GM23338 (cell line): Measurements from ENCODE around the gene TMEM131L. TPM values are rescaled to one million over a fixed set of nuclear protein-coding genes. Genes with fewer than 3 reads are reported as not detected.

Source experiments
- ATAC-seq: fragments of 200-7000 bp; cut with Tn5 transposase; 3 replicates; pipeline ENCODE4 v1.9.1; 2020
- DNase-seq: peaks from one replicate; pipeline ENCODE4 v3.0.0-alpha.2; 2015; ENCODE audit warnings: low spot score
- H2AFZ ChIP-seq: fragments of 200-600 bp; sonication (generic); 2 replicates; pipeline ENCODE4 v1.8.0; 2016; ENCODE audit warnings: antibody characterized with exemption, mild to moderate bottlenecking, moderate library complexity
- H3F3A ChIP-seq: fragments of 200-600 bp; sonication (generic); replicated peaks from 2 replicates; pipeline ENCODE4 v1.8.0; 2017; ENCODE audit warnings: antibody characterized with exemption, mixed run types, low read depth
- H3K27ac ChIP-seq: fragments of 200-600 bp; sonication (generic); 2 replicates; pipeline ENCODE4 v1.6.1; 2016; ENCODE audit warnings: low read depth
- H3K27me3 ChIP-seq: fragments of 200-600 bp; sonication (generic); 2 replicates; pipeline ENCODE4 v1.8.0; 2016; ENCODE audit warnings: mild to moderate bottlenecking, mixed run types, moderate library complexity; ENCODE audit not compliant: insufficient read depth
- H3K36me3 ChIP-seq: fragments of 200-600 bp; sonication (generic); 2 replicates; pipeline ENCODE4 v1.8.0; 2016; ENCODE audit warnings: mild to moderate bottlenecking; ENCODE audit not compliant: insufficient read depth
- H3K4me1 ChIP-seq: fragments of 200-600 bp; sonication (generic); 2 replicates; pipeline ENCODE4 v1.8.0; 2016; ENCODE audit warnings: mild to moderate bottlenecking, moderate library complexity; ENCODE audit not compliant: insufficient read depth
- H3K4me2 ChIP-seq: fragments of 200-600 bp; sonication (generic); 2 replicates; pipeline ENCODE4 v1.7.1; 2017; ENCODE audit warnings: mixed run types
- H3K4me3 ChIP-seq: fragments of 200-600 bp; sonication (generic); 2 replicates; pipeline ENCODE4 v1.6.1; 2016; ENCODE audit warnings: mixed run types
- H3K79me2 ChIP-seq: fragments of 200-600 bp; sonication (generic); replicated peaks from 2 replicates; pipeline ENCODE4 v1.8.0; 2017; ENCODE audit warnings: mild to moderate bottlenecking; ENCODE audit not compliant: insufficient read depth
- H3K9me2 ChIP-seq: fragments of 200-600 bp; sonication (generic); 2 replicates; pipeline ENCODE4 v1.8.0; 2017; ENCODE audit not compliant: insufficient read depth
- H4K20me1 ChIP-seq: fragments of 200-600 bp; sonication (generic); replicated peaks from 2 replicates; pipeline ENCODE4 v1.8.0; 2017; ENCODE audit warnings: mild to moderate bottlenecking; ENCODE audit not compliant: insufficient read depth
- H3K27ac Mint-ChIP-seq: 2 replicates; pipeline ENCODE4 v1.8.0; 2020; ENCODE audit warnings: inconsistent platforms, mild to moderate bottlenecking, moderate library complexity, mixed read lengths
- H3K27me3 Mint-ChIP-seq: 3 replicates; pipeline ENCODE4 v1.8.0; 2022; ENCODE audit warnings: low read depth, mild to moderate bottlenecking, moderate library complexity, mixed read lengths, inconsistent platforms; ENCODE audit not compliant: insufficient read depth, poor library complexity
- H3K36me3 Mint-ChIP-seq: 3 replicates; pipeline ENCODE4 v1.8.0; 2021; ENCODE audit warnings: low read depth, mild to moderate bottlenecking, inconsistent platforms, moderate library complexity, mixed read lengths
- H3K4me1 Mint-ChIP-seq: 3 replicates; pipeline ENCODE4 v1.8.0; 2020; ENCODE audit warnings: mild to moderate bottlenecking, inconsistent platforms, mixed read lengths
- H3K4me3 Mint-ChIP-seq: 3 replicates; pipeline ENCODE4 v1.8.0; 2021; ENCODE audit warnings: moderate library complexity, mild to moderate bottlenecking, inconsistent platforms, mixed read lengths
- H3K9me3 Mint-ChIP-seq: 3 replicates; pipeline ENCODE4 v1.8.0; 2020; ENCODE audit warnings: moderate library complexity, mild to moderate bottlenecking, inconsistent platforms, mixed read lengths
- CREB1 ChIP-seq: fragments of 250-450 bp; sonication (Bioruptor Pico); IDR thresholded peaks from 2 replicates; pipeline ENCODE4 v1.5.0; 2020; ENCODE audit warnings: low read depth, mild to moderate bottlenecking, moderate library complexity
- ETS1 ChIP-seq: IDR thresholded peaks from 2 replicates; pipeline ENCODE4 v1.6.1; 2016; ENCODE audit warnings: antibody characterized with exemption
- EZH2phosphoT487 ChIP-seq: fragments of 200-600 bp; sonication (generic); IDR thresholded peaks from one replicate; pipeline ENCODE4 v1.8.1; 2018; ENCODE audit warnings: antibody characterized with exemption; ENCODE audit not compliant: unreplicated experiment
- JUNB ChIP-seq: IDR thresholded peaks from one replicate; pipeline ENCODE4 v1.6.1; 2016; ENCODE audit warnings: antibody characterized with exemption; ENCODE audit not compliant: unreplicated experiment
- NANOG ChIP-seq: IDR thresholded peaks from 2 replicates; pipeline ENCODE4 v1.6.1; 2016; ENCODE audit warnings: antibody characterized with exemption, borderline replicate concordance
- POLR2AphosphoS5 ChIP-seq: IDR thresholded peaks from 2 replicates; pipeline ENCODE4 v1.6.1; 2016; ENCODE audit warnings: antibody characterized with exemption, low read depth
- REST ChIP-seq: IDR thresholded peaks from one replicate; pipeline ENCODE4 v1.6.1; 2018; ENCODE audit warnings: antibody characterized with exemption; ENCODE audit not compliant: unreplicated experiment
- STAT1 ChIP-seq: IDR thresholded peaks from one replicate; pipeline ENCODE4 v1.6.1; 2016; ENCODE audit warnings: antibody characterized with exemption; ENCODE audit not compliant: unreplicated experiment
- ZNF114 ChIP-seq: fragments of 250-450 bp; sonication (Bioruptor Pico); IDR thresholded peaks from 2 replicates; pipeline ENCODE4 v1.5.0; 2020; ENCODE audit warnings: mild to moderate bottlenecking, moderate library complexity
- ZNF331 ChIP-seq: fragments of 250-450 bp; sonication (Bioruptor Pico); IDR thresholded peaks from 2 replicates; pipeline ENCODE4 v1.5.0; 2020; ENCODE audit warnings: low read depth, mild to moderate bottlenecking, moderate library complexity
- ZNF462 ChIP-seq: fragments of 250-450 bp; sonication (Bioruptor Pico); IDR thresholded peaks from 2 replicates; pipeline ENCODE4 v1.5.0; 2020; ENCODE audit warnings: mild to moderate bottlenecking, moderate library complexity
- polyA plus RNA-seq: library from polyadenylated mRNA; unstranded; fragments of >200 nt; fragmentation: Nextera tagmentation; extraction: Ambion mirVana; gene quantifications from 2 replicates; pipeline ENCODE4 v1.2.1, GENCODE V29; 2016
- total RNA-seq: library from RNA; depleted of rRNA; stranded (reverse); fragments of >200 nt; shearing (Covaris generic); gene quantifications from 2 replicates; pipeline ENCODE4 v1.2.3, GENCODE V29; 2014
- TF ChIP-seq, protein P1 (sequence below), 2 experiments: fragments of 200-600 bp in 1 of 2; sonication (generic) in 1 of 2; conservative IDR thresholded peaks; 2 replicates each; pipeline versions ENCODE4 v1.5.1 to v1.6.1; 2016 to 2017; ENCODE audit warnings: antibody characterized with exemption in 2 of 2, low read depth in 2 of 2, mild to moderate bottlenecking in 2 of 2, moderate library complexity in 1 of 2

Gene TMEM131L
- total and polyA plus RNA-seq, 2 experiments from 2014 or later, result 11.1 to 32.2 TPM

- TF ChIP-seq, protein P1, sequence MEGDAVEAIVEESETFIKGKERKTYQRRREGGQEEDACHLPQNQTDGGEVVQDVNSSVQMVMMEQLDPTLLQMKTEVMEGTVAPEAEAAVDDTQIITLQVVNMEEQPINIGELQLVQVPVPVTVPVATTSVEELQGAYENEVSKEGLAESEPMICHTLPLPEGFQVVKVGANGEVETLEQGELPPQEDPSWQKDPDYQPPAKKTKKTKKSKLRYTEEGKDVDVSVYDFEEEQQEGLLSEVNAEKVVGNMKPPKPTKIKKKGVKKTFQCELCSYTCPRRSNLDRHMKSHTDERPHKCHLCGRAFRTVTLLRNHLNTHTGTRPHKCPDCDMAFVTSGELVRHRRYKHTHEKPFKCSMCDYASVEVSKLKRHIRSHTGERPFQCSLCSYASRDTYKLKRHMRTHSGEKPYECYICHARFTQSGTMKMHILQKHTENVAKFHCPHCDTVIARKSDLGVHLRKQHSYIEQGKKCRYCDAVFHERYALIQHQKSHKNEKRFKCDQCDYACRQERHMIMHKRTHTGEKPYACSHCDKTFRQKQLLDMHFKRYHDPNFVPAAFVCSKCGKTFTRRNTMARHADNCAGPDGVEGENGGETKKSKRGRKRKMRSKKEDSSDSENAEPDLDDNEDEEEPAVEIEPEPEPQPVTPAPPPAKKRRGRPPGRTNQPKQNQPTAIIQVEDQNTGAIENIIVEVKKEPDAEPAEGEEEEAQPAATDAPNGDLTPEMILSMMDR (conservative IDR thresholded peaks at IDR 0.05; ENCODE audit: low read depth in 2 of 2), result no peak
- TF ChIP-seq NANOG (no peak), EZH2phosphoT487 (no peak), CREB1 (no peak), ZNF331 (no peak), POLR2AphosphoS5 (no peak), ETS1 (no peak), JUNB (no peak), STAT1 (no peak), REST (no peak), ZNF114 (CRISPR knock-in tag) (no peak)
Observed at GRCh38 chr4:153545822-153546221, 79.7 kb downstream of the TMEM131L start (continued).

GRCh38 chr4:153546280-153546679, 80.1 kb downstream of the TMEM131L start:
- Mint-ChIP-seq H3K9me3 (no peaks in the 10 kb centered on the region; the same call in 2 of the 3 replicates), H3K27me3 (peaks cover 2% of the 10 kb centered on the region), H3K4me3 (no peak overlapping the region), H3K27ac (peak overlapping the region; percentile 61), H3K36me3 (no peaks in the 10 kb centered on the region), H3K4me1 (peaks cover 30% of the 10 kb centered on the region)
- 0 out of 2 replicates have a peak, but pooled peaks cover 3% of the 10 kb centered on the region for H3F3A ChIP-seq
- H3K4me3 ChIP-seq, result no peak overlapping the region
- peaks cover 35% of the 10 kb centered on the region for H3K79me2 ChIP-seq
- H3K9me2 ChIP-seq, result no peaks in the 10 kb centered on the region; the same call in none of the 2 replicates
- no peaks in the 10 kb centered on the region; the same call in 1 of the 2 replicates for H4K20me1 ChIP-seq
- DNase-seq, result no peak
- no peak overlapping the region for H2AFZ ChIP-seq
- peaks cover 12% of the 10 kb centered on the region for H3K4me1 ChIP-seq
- no peak overlapping the region; the same call in 1 of the 2 replicates for H3K27ac ChIP-seq
- no peaks in the 10 kb centered on the region for H3K27me3 ChIP-seq
- H3K36me3 ChIP-seq, result no peaks in the 10 kb centered on the region
- no peak for ATAC-seq
- no peak overlapping the region for H3K4me2 ChIP-seq
- TF ChIP-seq ZNF114 (CRISPR knock-in tag) (no peak), JUNB (no peak), POLR2AphosphoS5 (no peak), ZNF462 (no peak), EZH2phosphoT487 (no peak)
